HG02981 (cell line): ENCODE results near the gene CPLX4.
"Not testable (repeated sequence)": the region's sequence is repeated elsewhere in the genome, so short reads cannot be mapped to it uniquely, and the experiment has no call there.

ENCODE experiments used
- ATAC-seq: cut with Tn5 transposase; IDR thresholded peaks from one replicate; pipeline ENCODE4 v1.9.1; 2021; ENCODE audit warnings: mild to moderate bottlenecking, moderate library complexity; ENCODE audit not compliant: unreplicated experiment

The CPLX4 gene

DNA sequence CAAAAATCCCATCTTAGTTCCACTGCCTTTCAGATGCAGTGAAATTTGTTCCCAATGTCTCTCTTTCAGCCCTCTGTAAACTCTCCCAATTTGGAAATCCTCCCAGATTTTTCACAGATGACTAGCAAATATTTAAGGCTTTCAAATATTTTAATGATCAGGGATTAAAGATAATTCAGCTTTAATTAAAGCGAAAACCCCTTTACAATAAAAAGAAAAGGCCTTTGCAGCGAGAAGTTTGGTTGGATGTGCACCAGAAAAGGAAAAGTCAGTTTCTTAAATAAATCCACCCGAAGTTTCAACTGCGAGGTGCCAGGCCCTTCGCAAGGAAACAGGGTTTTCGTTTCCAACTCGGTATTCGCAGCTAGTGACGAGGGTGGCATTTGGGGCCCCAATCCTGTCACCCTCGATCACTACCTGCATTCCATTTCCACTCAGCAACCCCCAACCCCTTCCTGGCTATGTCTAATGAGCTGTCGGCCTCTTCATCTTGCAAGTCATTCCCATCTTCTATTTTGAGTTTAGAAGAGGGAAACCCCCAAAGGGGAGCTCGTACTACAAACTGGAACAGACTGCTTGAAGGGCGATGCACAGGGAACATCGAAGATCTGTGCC is 46.7 kb downstream of the CPLX4 start:
- ATAC-seq = no peak

DNA sequence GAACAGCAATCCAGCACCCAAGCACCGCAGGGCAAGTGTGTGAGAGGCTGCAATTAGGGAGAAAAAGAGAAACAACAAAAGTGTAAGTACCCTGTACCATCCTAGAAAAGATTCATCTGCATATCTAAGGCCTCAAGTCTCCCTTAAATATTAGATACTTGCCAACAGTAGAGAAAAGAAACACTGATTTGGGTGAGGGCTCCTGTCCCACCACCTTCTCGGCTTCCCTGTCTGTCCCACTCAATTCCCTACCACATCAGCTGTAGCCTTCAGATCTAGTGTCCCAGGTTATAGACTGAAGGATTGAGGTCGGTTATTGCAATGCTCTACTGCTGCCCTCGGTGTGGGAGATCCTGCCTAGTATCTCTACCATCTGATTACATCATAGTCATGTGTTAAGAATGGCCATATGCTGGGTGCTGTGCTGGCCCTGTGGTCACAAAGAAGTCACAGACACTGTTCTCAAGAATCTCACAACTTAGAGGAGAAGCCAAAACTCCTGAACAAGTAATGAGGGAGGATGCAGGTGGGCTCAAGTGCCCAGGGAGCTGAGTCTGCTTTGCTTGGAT is 47.7 kb downstream of the CPLX4 start:
- ATAC-seq = no peak

DNA sequence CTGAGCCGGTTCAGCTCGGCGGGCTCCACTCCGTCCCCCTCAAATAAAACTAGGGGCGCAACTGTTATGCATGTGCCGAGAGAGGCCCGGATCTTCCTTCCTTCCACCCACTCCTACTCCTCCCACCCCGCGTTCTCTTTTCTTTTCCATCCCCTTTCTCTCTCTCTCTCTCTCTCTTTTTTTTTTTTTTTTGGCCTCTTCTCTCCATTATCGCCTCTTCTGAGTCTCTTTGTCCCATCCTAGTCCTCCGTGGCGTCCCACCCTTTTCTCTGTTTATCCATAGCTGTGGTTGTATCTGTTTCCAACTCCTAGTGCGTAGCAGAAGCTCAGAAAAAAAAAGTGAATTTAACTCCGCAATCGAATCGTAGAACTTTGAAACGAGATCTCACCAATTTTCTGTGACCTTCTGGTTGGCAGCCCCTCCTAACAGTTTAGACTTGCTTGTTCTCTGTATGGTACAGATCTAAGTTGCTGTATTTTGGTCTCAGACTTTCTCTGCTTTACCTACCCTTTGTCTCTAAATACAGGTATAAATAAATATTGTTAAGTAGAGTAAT is 48.8 kb downstream of the CPLX4 start:
- ATAC-seq = no peak

DNA sequence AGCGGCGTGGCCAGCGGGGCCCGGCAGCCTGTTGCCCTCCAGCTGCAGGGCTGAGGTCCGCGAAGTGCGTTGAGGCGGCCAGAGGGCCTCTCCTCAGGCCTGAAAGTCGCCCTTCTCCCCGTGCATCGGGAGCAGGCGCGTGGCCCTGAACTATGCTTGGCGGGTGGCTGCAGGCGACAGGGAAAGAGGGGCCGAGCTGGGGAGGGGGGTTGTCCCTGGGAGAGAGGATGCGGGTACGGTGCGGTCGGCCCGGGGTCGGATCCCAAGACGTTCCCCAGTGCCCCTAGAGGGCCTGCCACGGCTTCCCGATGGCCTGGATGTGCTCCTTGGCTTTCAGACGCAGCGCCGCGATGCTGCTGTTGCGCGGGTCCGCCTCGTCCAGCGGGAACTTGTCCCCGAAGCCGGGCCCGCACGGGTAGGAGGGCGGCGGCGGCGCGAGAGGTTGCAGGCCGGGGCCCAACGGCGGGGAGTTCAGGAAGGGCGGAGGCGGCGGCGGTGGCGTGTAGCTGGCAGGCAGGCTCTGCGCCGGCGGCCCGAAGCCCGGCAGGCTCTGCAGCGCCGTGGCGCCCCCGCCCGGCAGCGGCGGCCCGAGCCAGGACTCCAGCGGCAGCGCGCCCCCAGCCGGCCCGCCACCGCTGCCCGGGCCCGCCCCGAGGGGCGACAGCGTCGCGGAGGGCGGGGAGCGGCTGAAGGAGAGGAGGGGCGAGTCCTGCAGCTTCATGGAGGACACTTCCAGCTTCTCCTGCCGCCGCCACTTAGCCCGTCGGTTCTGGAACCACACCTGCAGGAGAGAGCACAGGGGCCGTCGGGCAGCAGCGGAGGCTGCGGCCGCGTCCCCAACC is 49.5 kb downstream of the CPLX4 start:
- peak; percentile 46 for ATAC-seq

DNA sequence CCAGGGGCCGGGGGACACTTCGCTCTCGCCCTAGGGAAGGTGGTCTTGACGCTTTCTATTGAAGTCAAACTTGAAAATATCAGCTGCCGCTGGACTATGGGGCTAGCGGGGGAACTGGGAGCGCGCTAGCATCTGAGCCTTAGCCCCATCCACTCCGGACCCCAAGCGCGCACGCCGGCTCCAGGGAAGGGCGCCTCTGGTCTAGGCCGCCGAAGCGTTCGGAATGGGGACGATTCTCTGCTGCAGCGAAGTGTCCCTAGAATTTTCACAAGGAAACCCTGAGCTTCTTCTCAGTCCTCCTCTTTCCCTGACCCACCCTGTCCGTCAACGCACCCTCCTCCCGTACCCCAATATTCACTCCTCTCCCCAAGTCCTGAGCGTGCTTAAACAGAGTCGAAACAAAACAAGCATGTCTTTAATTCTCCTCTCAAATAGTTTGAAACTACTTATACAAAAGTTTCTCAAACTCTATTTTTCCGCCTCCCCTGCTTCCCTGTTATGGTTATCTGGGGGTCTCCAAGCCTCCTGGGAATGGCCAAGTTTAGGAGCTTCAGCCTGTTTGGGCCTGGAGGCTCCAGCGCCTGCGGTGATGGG is 50.2 kb downstream of the CPLX4 start:
- ATAC-seq = no peak

DNA sequence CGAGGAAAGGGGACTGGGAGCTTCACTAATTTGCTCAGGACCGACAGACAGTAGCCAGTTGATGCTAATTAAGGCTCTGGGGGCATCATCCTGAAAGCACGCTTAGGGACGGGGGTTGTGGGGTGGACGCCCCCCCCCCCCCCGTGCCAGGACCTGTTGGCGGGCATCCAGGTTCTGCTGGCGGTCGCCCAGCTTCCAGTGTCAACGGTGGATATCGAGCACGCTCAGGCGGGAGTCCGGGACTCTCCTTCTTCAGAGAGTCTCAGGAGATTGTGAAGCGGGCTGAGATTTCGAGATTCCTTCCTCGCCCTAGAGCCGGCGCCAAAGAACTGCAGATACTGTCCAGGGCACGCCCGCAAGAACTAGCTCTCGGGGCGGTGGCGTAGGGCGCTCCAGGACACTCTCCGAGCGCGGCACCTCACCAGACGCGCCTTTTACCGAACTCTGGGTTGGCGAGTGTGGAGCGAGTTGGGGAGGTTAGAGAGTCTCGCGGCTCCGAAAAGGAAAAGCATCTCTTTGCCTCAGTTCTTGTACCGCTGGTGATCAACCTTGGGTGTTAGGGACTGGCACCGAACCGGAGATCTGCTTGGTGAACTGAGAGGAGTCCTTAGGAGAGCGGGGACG is 50.8 kb downstream of the CPLX4 start:
- ATAC-seq = no peak

DNA sequence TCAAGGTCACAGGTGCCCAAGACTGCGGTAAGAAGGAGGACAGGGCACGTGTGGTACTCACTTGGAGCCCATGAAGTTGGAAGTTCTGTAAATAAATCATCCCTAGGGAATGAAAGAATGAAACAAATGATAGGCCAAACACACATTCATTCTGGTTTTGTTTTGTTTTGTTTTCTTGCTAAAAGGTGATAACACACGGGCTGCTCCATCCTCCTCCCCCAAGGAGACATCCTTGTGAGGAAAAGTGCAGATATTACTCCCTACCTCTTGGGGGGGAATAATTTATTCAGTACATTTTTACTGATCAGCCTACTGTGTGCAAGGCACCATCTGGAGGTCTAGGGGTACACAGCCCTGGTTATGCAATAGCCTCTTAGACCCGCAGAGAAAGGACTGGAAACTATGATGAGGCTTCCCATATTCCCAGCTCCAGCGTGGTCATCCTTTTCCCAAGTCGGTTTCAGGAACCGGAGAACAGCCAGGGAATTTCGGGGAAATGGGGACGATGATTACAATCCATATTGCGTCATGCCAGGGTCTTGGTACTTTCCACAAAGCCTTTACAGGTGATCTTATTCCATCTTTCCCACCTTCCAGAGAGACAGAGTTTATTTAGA is 51.5 kb downstream of the CPLX4 start:
- no peak for ATAC-seq

DNA sequence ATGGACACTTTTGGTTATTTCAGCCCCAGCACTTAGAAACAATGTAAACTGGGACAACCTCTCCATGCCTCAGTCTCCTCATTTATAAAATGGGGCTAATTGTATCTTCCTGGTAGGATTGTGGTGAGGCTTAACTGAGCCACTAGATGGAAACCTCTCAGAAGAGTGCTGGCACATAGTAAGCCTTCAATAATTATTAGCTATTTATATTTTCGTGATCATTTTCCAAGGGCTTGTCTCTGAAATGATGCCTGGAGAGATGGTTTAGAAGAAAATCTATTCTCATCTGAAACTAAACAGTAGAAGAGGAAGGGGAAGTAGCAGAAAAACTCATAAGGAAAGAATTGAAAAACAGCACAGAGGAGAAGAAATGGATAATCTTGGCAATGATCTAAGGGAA is 52.0 kb downstream of the CPLX4 start:
- ATAC-seq = no peak

DNA sequence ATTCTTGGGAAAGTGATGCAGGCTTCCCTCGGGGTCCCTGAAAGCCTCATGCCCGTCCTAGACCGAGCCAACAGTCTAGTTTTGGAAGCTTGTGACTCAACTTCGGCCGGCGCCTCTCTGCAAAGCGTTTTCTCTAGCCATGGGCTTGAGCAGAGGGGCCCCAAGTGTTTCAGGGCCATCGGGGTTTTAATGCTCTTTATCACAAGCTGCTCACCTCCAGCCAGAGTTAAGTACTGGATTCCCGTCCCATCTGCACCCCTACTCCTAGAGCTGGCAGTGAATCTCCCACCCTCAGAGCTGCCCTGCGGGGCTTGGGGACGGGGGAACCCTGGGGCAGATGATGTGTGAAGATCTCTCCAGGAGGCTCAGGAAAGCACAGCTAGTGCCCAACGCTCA is 52.5 kb downstream of the CPLX4 start:
- ATAC-seq = no peak

DNA sequence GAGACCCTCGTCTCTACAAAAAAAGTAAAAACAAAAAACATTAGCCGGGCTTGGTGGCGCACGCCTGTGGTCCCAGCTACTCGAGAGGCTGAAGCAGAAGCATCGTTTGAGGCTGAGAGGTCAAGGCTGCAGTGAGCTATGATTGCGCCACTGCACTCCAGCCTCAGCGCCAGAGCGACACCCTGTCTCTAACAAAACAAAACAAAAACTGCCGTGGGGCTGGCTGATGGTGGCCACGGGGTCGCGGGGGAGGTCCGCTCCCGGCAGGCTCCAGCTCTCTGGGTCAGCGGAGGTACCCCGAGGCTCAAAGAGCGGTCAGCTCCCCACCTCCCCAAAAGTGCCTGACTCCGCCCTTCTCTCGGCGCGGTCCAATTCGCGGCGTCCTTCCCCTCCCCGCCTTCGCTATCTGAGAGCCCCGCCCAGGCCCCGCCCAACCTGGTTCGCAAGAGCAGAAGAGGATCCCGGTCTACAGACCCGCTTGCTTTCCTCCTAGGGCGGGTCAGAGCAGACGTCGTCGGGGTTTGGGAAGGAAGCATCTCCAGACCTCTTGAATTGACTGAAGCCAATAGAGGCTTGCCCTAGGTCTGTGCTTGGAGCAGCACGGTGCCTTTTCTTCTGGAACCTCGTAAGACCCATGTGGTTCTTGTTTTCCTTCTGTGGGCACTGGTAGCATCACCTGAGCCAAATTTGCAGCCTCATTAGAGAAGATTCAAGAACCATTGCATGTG is 53.0 kb downstream of the CPLX4 start:
- ATAC-seq = peak; percentile 48

DNA sequence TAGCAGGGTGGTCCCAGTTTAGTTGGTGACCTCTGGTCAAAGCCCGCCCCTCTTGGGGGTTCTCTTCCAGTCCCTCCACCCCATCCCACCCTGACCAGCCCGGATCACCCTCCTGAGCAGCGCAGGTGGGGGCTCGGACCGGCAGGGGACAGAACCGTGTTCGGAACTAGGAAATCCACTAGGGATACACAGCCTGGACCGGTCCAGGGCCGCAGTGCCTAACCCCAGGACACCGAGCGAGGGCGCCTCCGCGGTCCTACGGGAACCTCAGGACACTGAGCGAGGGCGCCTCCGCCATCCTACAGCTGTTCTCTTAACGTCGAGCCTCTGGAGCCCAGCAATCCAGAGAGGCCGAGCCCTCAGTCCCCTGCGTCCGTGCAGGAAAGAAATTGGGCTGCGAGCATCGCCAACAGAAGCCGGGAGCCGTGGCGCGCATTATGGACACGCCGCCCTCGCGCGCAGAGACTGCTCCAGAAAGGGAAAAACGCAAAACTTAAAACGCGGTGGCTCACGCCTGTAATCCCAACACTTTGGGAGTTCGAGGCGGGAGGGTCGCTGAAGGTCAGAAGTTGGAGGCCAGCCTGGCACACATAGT is 53.7 kb downstream of the CPLX4 start:
- no peak for ATAC-seq

DNA sequence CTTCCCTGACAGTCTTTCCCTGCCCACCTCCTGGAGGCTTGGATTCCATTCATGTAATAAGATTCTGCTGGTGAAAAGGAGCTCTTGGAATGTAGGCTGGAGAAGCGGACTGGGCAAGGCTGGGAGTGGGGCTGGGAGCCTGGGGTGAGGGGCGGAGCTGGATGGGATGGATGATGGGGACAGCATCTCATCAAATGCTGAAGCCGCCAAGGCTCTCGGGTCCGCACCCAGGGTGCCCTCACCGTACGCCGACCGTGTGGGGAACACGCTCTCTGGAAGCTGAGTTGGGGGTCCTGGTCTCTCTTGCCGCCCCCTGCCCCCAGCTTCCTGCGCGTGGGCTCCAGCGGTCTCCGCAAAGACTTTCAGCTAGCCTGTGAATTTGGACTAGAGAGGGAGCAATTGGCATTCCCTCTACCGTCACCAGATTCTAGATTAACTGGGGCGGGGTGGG is 54.3 kb downstream of the CPLX4 start:
- no peak for ATAC-seq

DNA sequence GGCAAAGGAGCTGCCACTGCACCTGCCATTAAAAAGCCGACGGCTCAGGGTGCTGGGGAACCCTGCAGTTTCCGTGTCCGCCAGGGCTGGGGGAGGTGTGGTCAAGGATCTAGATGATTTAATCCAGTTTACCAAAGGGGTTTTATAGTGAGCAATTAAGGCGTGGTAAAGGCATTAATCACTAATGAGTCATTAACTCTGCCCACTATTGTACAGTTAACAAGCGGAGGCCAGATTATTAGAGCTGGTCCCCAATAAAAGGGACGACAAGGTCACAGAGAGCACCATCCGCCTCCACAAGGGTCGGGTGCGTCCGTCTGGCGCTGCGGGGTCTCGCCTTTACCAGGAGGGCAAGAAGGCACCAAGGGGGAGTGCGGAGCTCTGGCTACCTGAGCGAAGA is 54.8 kb downstream of the CPLX4 start:
- ATAC-seq = no peak

DNA sequence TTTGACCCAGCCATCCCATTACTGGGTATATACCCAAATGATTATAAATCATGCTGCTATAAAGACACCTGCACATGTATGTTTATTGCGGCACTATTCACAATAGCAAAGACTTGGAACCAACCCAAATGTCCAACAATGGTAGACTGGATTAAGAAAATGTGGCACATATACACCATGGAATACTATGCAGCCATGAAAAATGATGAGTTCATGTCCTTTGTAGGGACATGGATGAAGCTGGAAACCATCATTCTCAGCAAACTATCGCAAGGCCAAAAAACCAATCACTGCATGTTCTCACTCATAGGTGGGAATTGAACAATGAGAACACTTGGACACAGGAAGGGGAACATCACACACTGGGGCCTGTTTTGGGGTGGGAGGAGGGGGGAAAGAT is 56.2 kb downstream of the CPLX4 start:
- ATAC-seq = not testable (repeated sequence)

DNA sequence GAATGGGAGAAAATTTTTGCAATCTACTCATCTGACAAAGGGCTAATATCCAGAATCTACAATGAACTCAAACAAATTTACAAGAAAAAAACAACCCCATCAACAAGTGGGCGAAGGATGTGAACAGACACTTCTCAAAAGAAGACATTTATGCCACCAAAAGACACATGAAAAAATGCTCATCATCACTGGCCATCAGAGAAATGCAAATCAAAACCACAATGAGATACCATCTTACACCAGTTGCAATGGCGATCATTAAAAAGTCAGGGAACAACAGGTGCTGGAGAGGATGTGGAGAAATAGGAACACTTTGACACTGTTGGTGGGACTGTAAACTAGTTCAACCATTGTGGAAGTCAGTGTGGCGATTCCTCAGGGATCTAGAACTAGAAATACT is 56.6 kb downstream of the CPLX4 start:
- not testable (repeated sequence) for ATAC-seq

DNA sequence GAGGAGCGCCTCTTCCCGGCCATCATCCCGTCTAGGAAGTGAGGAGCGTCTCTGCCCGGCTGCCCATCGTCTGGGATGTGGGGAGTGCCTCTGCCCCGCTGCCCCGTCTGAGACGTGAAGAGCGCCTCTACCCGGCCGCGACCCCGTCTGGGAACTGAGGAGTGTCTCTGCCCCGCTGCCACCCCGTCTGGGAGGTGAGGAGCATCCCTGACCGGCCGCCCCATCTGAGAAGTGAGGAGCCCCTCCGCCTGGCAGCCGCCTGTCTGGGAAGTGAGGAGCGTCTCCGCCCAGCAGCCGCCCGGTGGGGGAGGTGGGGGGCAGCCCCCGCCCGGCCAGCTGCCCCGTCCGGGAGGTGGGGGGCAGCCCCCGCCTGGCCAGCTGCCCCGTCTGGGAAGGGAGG is 63.0 kb downstream of the CPLX4 start:
- ATAC-seq = not testable (repeated sequence)

DNA sequence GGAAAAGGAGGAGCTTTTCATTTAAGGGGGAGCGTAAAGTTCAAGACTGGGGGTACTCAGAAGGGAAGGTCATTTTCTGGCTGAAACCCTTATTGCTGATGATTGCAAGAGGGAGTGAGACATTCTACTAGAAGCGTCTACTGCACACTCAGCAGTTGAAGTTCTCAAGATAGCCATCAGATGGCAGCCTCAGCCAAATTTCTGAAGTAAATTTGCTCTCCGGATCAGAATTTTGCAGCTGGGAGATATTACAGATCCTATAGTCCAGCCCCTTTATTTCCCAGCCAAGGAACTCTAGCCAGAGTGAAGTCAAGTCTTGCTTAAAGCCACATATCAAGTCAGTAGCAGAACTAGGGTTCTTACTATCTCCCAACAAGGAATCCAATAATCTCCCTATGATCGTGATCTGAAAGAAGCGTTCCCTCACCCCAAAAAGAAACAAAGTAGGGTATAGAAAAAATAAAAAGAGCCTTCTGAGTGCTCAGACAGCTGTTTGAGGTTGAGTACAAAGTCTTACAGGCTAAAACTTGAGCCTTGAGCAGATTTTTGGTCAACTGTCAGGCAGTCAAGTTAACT is 69.2 kb downstream of the CPLX4 start:
- no peak for ATAC-seq

DNA sequence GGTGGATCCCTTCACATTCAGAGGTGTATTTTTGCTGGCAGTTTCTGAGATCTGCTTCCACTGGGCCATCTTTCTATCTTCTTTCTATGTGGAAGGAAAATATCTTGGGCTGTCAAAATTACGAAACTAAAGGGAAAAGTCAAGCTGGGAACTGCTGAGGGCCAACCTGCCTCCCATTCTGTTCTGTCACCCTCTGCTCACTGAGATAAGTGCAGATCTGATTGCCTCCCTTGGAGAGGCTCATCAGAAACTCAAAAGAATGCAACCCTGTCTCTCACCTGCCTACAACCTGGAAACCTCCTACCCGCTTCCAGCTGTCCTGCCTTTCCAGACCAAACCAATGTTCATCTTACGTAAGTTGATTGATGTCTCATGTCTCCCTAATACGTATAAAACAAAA is 71.7 kb downstream of the CPLX4 start:
- ATAC-seq = no peak
